Right cardiac atrium (tissue), 5 donors: ENCODE results near the gene GDF10. TPM values are rescaled to one million over a fixed set of nuclear protein-coding genes. Genes with fewer than 3 reads are reported as not detected.

ENCODE experiments used
- ATAC-seq, 2 donors: fragments of 200-7000 bp; cut with Tn5 transposase; one replicate each; pipeline versions ENCODE4 v1.8.0 to v1.9.1; 2020; ENCODE audit warnings: moderate library complexity in 2 of 2, mild to moderate bottlenecking in 1 of 2
- DNase-seq, 3 donors: peaks; one replicate each; pipeline ENCODE4 v3.0.0-alpha.2; 2020
- H3K27ac ChIP-seq: one replicate; pipeline ENCODE4 v1.5.1; 2013; ENCODE audit warnings: mild to moderate bottlenecking, low read length, control low read depth, moderate library complexity
- H3K27me3 ChIP-seq: one replicate; pipeline ENCODE4 v1.6.1; 2013; ENCODE audit not compliant: control insufficient read depth, insufficient read depth
- H3K4me1 ChIP-seq: one replicate; pipeline ENCODE4 v1.6.1; 2013; ENCODE audit warnings: low read length; ENCODE audit not compliant: control insufficient read depth, insufficient read depth
- H3K4me3 ChIP-seq: one replicate; pipeline ENCODE4 v1.5.1; 2013; ENCODE audit warnings: low read length, control low read depth
- H3K9me3 ChIP-seq: one replicate; pipeline ENCODE4 v1.6.1; 2013; ENCODE audit warnings: low read length; ENCODE audit not compliant: control insufficient read depth
- WGBS: extraction: QIAGEN DNeasy Blood & Tissue Kit; methylation state at CpG from one replicate; pipeline ENCODE4 v1.1.7; 2013; 5-methylcytosine and 5-hydroxymethylcytosine counted together
- intact Hi-C, 4 donors: fragments of 100-400 bp; cut with DNase I; formaldehyde crosslinking; loops; one replicate each; pipeline versions ENCODE4 v1.11.0 to v1.14.0; 2022 to 2023
- polyA plus RNA-seq: library from polyadenylated mRNA; stranded (reverse); fragments of 200-250 nt; gene quantifications from one replicate; pipeline ENCODE4 v1.2.3, GENCODE V29; 2013
- total RNA-seq, 4 donors: library from RNA; stranded (reverse); fragmentation: NEBNext Ultra II Directional; extraction: Animal tissue kit (Norgen Biotek cat#: 25700); gene quantifications; one replicate each; pipeline ENCODE4 v1.2.1, GENCODE V29; 2021
- donor health status: healthy with polysubstance abuse.
- donor health status: DM: no; HTN: yes; CAD: no.
- donor health status: DM: no; HTN: no; CAD: no.
- donor health status: DM: no; HTN: yes; CAD: no; lungs with severe emphysema.
- donor health status: DM: yes; HTN: yes; CAD: no.

GDF10 gene
- total and polyA plus RNA-seq, 5 donors, result 1.8 to 4.3 (median 2.5) TPM

DNA sequence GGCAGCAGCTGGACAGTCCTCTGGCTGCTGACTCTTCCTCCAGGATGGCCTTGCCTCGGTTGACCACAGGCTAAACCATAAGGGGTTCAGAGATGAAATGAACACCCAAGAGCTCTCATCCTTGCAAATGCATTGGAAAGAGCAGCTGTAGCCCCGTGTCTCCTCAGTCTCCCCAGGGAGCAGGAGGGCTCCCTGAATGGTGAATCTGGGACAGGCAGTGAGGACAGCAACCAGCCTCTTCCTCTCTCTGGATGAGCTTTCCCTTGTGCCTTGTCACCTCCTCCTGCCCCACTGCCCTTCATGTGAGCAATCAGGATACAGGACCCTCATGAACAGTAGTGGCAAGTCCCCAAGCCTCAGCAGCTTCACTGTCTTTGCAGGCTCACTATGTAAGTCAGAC, 23.9 kb upstream of the GDF10 start:
- intact Hi-C loops, result no loop called here
- Histone ChIP-seq H3K27me3 (no peaks in the 10 kb centered on the region), H3K4me3 (no peak overlapping the region), H3K9me3 (no peaks in the 10 kb centered on the region), H3K4me1 (no peaks in the 10 kb centered on the region), H3K27ac (no peak overlapping the region)
- no peak for ATAC-seq
- WGBS, result 65% methylated on average over 2 of the region's 2 CpGs
- no peak for DNase-seq

DNA sequence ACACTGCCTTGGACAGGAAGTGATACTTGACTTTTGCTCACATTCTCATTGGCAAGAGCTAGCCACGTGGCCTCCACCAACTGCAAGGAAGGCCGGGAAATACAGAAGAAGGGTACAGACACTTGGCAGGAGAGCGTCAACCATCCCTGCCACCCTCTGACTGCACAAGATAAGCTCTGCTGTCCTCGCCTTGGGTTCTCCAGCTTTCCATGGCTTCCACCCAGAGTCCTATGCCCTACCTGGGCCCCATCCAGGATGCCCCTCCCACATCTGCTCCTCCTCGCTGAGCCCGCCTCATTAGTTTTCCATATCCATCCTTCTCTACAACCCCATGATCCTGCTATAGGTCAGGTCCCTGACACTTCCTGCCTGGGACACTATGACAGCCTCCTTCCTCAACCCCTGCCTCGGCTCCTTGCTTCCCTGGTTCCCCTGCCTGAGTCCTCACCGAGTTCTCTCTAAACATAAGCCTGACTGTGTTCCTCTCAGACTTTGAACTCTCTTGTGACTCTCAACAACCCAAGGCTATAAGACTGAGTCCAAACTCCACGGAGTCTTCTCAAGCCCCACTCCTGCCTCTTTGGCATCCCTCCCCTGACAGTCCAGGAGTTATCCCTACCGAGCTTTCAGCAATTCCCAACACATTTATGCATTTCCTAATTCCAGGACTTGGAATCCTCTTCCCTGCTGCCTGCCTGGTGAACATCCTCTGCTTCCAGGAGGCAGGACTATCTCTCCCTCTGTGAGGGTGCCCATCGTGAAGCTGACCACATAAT, 23.2 kb upstream of the GDF10 start:
- WGBS, result 80% methylated on average over 11 of the region's 11 CpGs
- H3K27ac ChIP-seq, result no peak overlapping the region
- H3K27me3 ChIP-seq, result no peaks in the 10 kb centered on the region
- H3K4me3 ChIP-seq, result no peak overlapping the region
- ATAC-seq (peak; percentile 44 to 59), DNase-seq (peak in 1 of 3 donors; percentile 34)
- H3K4me1 ChIP-seq, result no peaks in the 10 kb centered on the region
- H3K9me3 ChIP-seq, result no peaks in the 10 kb centered on the region
- intact Hi-C loops, result no loop called here

DNA sequence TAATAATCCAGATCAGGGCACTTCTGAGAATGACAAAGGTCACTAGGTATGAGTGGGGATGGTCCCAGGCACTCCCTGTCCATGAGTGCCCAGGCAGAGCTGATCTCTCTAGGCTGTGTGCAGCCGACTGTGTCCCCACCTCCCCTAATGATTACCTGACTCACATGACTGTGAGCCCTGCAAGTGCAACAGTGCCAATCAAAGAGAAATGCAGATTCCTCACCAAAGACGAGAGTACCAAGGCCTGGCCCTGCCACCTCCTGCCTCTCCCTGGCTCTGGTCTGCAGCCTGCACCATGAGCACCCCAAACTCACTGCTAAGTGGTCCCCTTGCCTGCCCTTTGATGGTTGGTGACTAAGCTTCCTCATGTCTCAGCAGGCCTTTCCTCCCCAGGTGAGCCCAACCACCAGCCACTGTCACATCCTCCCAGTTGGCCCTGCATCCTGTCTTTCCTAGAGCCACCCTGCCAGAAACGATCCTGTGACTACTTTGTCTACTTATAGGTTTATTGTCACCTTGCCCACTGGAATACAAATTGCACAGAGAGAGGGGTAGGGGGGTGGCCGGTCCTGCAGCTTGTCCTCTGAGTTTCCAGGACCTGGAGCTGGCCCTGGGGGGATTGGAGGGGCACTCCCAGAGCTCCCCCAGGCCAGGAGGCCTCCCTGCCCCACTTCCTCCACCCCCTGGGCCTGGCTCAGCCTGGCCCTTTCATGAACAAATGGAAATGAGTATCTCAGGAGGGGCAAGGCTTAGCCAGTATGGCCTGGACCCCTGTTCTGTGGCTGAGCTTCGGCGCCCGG, 22.4 kb upstream of the GDF10 start:
- 70% methylated on average over 7 of the region's 7 CpGs for WGBS
- no peaks in the 10 kb centered on the region for H3K4me1 ChIP-seq
- no peaks in the 10 kb centered on the region for H3K27me3 ChIP-seq
- no peak overlapping the region for H3K27ac ChIP-seq
- no peaks in the 10 kb centered on the region for H3K9me3 ChIP-seq
- intact Hi-C loops, result no loop called here
- peak in 1 of 3 donors; percentile 36 for DNase-seq
- ATAC-seq, result peak; percentile 25 to 26
- H3K4me3 ChIP-seq, result no peak overlapping the region

DNA sequence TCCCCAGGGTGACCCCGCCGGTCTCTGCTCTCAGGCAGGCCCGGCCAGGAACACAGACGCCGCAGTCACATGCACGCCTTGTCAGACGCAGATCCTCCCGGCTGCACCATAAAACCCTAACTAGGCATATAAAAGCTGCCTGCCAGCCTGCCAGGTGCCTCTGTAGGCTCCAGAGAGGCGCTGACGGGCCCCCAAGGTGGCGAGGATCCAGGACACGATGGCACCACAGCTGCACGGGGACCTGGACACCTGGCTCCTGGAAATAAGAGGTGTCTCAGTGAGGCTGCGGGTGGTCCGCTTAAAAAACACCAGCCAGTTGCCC, 21.9 kb upstream of the GDF10 start:
- no peak overlapping the region for H3K27ac ChIP-seq
- 89% methylated on average over 15 of the region's 15 CpGs for WGBS
- DNase-seq (peak in 1 of 3 donors; percentile 44), ATAC-seq (no peak)
- no peaks in the 10 kb centered on the region for H3K4me1 ChIP-seq
- no peaks in the 10 kb centered on the region for H3K27me3 ChIP-seq
- no peak overlapping the region for H3K4me3 ChIP-seq
- H3K9me3 ChIP-seq, result no peaks in the 10 kb centered on the region
- intact Hi-C loops, result no loop called here

DNA sequence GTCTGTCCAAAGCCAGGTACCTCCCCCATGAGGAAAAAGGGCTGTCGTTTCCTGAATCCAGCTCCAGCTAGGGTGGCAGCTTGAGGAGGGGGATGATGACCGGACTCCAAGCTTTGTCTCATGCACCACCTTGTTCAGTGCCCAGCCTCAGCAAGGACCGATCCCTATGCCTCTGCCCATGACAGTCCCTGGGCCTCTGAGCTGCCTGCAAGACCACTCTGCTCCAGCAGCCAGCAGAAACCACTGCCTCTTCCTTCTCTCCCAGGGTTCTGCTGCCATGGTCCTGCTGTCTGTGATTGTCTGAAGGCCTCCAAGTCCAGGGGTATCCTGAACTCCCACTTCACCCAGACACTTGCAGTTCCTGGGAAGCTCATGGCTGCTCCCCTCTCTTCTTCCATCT, 21.3 kb upstream of the GDF10 start:
- no peak overlapping the region for H3K4me3 ChIP-seq
- intact Hi-C loops, result no loop called here
- DNase-seq (peak in 1 of 3 donors; percentile 36), ATAC-seq (no peak)
- WGBS, result 84% methylated on average over 3 of the region's 3 CpGs
- H3K4me1 ChIP-seq, result no peaks in the 10 kb centered on the region
- no peaks in the 10 kb centered on the region for H3K9me3 ChIP-seq
- no peak overlapping the region for H3K27ac ChIP-seq
- H3K27me3 ChIP-seq, result no peaks in the 10 kb centered on the region

DNA sequence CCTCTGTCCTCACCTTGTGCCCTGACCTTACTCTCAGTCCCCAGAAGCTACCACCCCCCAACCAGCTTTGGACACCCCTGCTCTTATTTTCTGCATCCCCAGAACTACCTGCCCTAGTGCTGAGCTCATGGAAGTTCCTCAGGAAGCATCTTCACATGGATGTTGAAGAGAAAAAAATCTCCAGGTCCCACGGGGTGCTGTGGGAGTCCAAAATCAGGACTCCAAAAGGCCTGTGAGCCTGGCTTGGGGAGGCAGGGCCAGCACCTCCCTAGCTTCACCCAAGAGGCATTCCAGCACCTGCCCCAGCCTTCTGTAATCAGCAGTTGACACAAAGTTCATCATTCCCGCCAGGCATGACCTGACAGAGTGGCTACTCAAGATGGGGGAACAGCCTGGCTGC, 20.7 kb upstream of the GDF10 start:
- Histone ChIP-seq H3K4me1 (no peaks in the 10 kb centered on the region), H3K27me3 (no peaks in the 10 kb centered on the region), H3K9me3 (no peaks in the 10 kb centered on the region), H3K4me3 (no peak overlapping the region), H3K27ac (no peak overlapping the region)
- DNase-seq, result no peak
- intact Hi-C loops, result no loop called here
- no peak for ATAC-seq
- WGBS, result 86% methylated on average over 2 of the region's 2 CpGs

DNA sequence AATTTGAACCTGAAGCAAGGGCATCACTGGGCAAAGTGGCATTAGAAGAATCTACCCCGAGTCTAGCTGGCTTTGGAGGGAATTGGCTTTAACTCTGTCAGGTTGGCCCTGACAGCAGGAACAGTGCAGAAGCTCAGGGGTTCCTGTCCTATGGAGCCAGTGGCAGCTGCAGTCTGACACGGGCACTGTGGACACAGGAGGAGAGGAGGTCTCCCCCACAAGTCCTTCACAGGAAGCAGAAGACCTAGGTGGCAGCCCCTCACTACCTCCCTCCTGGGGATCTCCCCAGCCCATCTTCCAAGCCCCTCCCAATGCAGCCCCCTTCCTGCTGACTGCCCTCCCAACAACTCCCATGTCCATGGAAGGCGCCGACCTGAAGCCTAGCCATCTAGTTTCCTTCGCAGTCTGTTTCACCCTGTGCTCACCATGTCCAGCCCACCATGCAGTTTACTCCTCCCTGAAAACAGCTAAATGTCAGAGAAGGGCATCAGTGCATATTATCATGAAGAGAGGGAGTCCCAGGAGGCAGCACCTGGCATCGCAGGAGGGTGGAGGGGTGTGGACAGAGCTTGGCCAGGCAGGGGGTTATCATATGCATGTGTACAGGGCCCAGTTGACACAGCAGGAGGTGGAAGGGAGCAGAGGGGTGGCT, 17.9 kb upstream of the GDF10 start:
- Histone ChIP-seq H3K9me3 (no peaks in the 10 kb centered on the region), H3K27ac (no peak overlapping the region), H3K27me3 (no peaks in the 10 kb centered on the region), H3K4me1 (peaks cover 4% of the 10 kb centered on the region), H3K4me3 (no peak overlapping the region)
- ATAC-seq (no peak), DNase-seq (no peak)
- intact Hi-C loops, result no loop called here
- WGBS, result 76% methylated on average over 6 of the region's 6 CpGs

DNA sequence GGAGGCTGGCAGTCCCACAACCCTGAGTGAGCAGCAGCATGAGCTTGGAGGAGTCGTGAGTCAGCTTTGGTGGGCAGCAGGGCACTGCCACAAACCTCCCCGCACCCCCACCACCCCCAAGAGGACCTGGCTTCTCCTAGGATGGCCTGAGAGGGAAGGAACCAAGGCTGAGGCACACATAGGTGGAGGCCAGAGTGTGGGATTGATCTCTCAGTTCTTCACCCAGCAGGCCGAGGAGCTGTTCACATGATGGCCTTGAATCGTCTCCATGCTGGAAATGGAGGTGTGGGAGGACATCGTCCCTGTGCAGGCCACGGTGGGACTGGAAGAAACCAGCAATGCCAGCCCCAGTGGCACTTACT, 17.4 kb upstream of the GDF10 start:
- intact Hi-C loops, result no loop called here
- ATAC-seq (no peak), DNase-seq (no peak)
- H3K4me1 ChIP-seq, result peaks cover 6% of the 10 kb centered on the region
- no peak overlapping the region for H3K27ac ChIP-seq
- no peaks in the 10 kb centered on the region for H3K27me3 ChIP-seq
- 91% methylated on average over 6 of the region's 6 CpGs for WGBS
- H3K4me3 ChIP-seq, result no peak overlapping the region
- no peaks in the 10 kb centered on the region for H3K9me3 ChIP-seq

DNA sequence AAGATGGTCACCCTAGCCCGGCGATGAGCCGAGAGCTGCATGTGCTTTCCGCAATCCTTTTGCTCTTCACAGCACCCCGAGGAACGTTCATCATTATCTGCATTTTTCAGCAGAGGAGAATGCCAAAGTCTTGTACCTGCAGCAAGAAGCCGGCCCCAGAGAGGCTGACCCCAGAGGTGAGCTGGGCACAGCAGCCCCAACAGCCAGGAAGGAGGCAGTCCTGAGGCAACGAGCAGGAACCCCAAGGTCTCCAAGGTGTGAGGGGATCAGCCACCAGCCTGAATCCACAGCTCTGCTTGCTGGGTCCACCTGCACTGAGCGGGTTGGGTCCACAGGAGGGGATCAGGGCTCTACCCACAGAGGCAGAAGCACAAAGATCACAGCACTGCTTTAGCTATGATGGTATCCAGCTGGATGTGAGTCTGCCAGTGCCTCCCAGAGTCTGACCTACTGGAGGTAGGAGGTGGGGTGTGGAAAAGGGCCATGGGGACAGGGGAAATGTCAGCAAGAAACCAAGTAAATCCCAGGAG, 16.8 kb upstream of the GDF10 start:
- H3K9me3 ChIP-seq, result no peaks in the 10 kb centered on the region
- H3K4me3 ChIP-seq, result no peak overlapping the region
- peaks cover 6% of the 10 kb centered on the region for H3K4me1 ChIP-seq
- ATAC-seq (no peak), DNase-seq (peak in 1 of 3 donors; percentile 23)
- H3K27me3 ChIP-seq, result no peaks in the 10 kb centered on the region
- H3K27ac ChIP-seq, result no peak overlapping the region
- intact Hi-C loops, result no loop called here
- 90% methylated on average over 9 of the region's 9 CpGs for WGBS

DNA sequence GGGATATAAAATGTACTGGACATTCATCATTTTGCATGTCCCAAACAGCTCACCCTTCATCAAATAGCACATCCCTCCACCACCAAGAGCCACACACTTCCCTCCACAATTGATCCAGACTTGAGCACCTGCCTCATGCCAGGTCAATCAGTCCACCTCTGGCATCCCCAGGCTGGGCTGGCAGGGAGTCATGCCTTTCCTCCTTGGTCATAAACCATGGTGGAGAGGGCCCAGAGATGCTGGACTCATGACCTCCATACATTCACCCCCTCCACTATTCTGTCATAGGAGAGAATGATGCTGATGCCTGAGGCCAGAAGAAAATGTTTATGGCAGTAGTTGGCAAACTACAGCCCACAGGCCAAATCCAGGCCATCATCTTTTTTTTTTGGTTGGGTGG, 16.1 kb upstream of the GDF10 start:
- H3K4me1 ChIP-seq, result peaks cover 6% of the 10 kb centered on the region
- no peak for ATAC-seq
- intact Hi-C loops, result no loop called here
- H3K27ac ChIP-seq, result no peak overlapping the region
- no peaks in the 10 kb centered on the region for H3K9me3 ChIP-seq
- no peak overlapping the region for H3K4me3 ChIP-seq
- H3K27me3 ChIP-seq, result no peaks in the 10 kb centered on the region
- no peak for DNase-seq
